ENCODE data around the gene GTF3C2. TPM values are rescaled to one million over a fixed set of nuclear protein-coding genes. Genes with fewer than 3 reads are reported as not detected.

The GTF3C2 gene
- 77.7 TPM for total RNA-seq (2021; ENCODE audit: unreplicated experiment)
- 47.3 TPM for polyA plus RNA-seq (2012; ENCODE audit: insufficient read length)
- percentile 81 among the genes with signal in this experiment for Bru-seq, nascent RNA
- BruChase-seq, experiment 1, labeled RNA remaining after a 2-hour chase, result percentile 85 among the genes with signal in this experiment
- percentile 89 among the genes with signal in this experiment for BruChase-seq, experiment 2, labeled RNA remaining after a 6-hour chase
- long read RNA-seq, transcript GTF3C2-201 (19 exons, 3,882 nt), result major isoform, 17 of 84 reads
- long read RNA-seq, partial matches to known transcripts, result 36 of 84 reads
- long read RNA-seq, other reads (novel, unspliced or antisense), result 27 of 84 reads

DNA sequence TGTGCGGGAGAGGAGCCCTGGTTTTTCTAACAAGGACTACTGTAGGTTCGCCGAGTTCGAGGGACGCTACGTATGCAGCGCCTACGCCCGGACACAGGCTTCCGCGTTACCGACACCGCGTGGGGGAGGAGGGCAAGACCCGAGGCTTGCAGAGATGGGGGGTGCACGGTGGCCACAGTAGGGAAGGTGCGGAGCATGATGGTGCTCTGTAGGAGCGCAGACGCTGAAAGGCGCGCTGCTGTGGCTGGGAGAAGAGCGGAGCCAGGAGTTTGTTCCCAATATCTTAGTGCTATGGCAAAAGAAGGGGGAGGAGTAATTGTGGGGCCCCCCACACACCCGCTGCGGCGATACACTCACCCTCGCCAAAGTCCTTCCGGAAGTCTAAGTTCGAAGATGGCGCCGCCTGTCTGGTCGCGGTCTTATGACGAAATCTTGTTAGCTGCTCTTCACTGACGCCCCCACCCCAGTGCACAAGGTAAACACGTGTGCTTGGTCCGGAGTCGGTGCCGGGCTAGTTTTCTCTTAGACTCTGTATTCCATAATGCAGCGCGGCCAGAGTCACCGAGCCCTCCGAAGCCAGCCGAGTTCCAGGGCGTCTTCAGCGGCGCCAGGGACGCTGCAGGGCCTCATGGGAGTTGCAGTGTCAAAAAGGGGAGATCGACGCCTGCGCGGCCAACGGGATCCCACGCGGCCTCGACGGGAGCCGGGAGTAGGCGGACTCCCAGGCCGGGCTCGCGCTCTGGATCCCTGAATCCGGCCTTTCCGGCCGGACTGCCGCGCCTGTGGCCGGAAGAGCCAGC is at the start of gene GTF3C2:
Gene GTF3C2 (minus strand): TSS at position 383 of the 800 bp plus-strand sequence. CDS start 13,210 bp downstream, outside the sequence.
- in situ Hi-C loops (cut with HindIII; ENCODE audit: low pct_unique_long_range_greater_than_20kb, low sequenced_read_pairs) (no loop called here), intact Hi-C loops (cut with micrococcal nuclease; ENCODE audit: unreplicated experiment) (no loop called here)
- Histone ChIP-seq H3K9me3 (ENCODE audit: control insufficient read depth, insufficient read depth, low read depth, low read length) (no peaks in the 10 kb centered on the region), H3K4me3 (ENCODE audit: low read depth in 2 of 2, low read length in 2 of 2) (peak within 1 kb of the TSS; percentile 62 to 99), H3K4me1 (ENCODE audit: control insufficient read depth, insufficient read depth, low read length) (peaks cover 19% of the 10 kb centered on the region), H3K36me3 (ENCODE audit: control insufficient read depth, insufficient read depth, low read length) (no peaks in the 10 kb centered on the region; the same call in 1 of the 2 replicates), H3K27ac (ENCODE audit: low read length) (peak within 1 kb of the TSS; percentile 93), H3K27me3 (ENCODE audit: control insufficient read depth, insufficient read depth, low read length) (no peaks in the 10 kb centered on the region)
- DNase-seq (ENCODE audit: low read depth, low spot score) (peak; percentile 91), ATAC-seq (peak; percentile 95)
- TF ChIP-seq SIN3A (IDR thresholded peaks at IDR 0.05; ENCODE audit: borderline replicate concordance, insufficient read depth, low read depth, low read length), result peak; percentile 70; the same call in 1 of the 2 replicates
- no peak for TF ChIP-seq CTCF (IDR thresholded peaks at IDR 0.05)
- peak; percentile 67 for TF ChIP-seq POLR2AphosphoS5 (IDR thresholded peaks at IDR 0.05; ENCODE audit: low read depth, low read length)
- TF ChIP-seq TCF7L2 (IDR thresholded peaks at IDR 0.05; ENCODE audit: low read depth, low read length), result peak; percentile 44; the same call in 1 of the 2 replicates
- TSS peak; percentile 70 for BruUV-seq (replicated peaks)
- ChIA-PET POLR2A (interaction anchor here (0.6 to 0.8 kb wide), 2 partner anchors 9 to 10 kb away, joined by 5 read pairs; no protein-coding TSS in a partner anchor), CTCF (no interaction called here)

DNA sequence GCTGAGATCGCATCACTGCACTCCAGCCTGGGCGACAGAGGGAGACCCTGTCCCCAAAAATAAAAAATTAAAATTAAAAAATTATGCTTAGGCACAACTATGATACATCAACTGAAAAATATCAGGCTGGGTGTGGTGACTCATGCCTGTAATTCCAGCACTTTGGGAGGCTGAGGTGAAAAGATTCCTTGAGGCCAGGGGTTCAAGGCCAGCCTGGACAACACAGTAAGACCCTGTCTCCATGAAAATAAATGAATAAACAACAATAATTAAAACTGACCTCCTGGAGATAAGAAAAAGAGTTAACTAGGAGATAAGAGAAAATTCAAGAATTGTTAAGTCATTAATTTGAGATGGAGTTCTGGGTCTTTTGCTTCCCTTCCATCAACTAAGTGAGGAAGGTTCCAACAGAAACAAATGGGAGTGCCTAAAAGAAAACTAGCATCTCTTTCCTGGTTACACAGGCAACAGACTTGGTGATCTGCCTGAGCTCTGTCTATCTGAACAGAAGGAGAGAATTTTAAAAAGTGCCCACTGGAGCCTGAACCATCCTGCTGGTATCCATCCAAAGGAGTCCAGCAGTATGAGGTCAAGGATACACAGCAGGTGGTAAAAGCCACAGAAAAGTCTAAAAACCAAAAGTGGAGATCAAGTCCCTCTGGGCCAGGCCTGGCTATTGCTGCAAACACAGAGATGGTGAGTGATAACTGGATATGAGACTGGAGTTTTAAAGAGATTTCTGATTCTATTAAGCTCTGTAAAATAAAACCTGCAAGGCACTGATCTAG is 44.0 kb upstream of the GTF3C2 start:
- H3K27ac ChIP-seq (ENCODE audit: low read length), result no peak overlapping the region
- in situ Hi-C loops (cut with HindIII; ENCODE audit: low pct_unique_long_range_greater_than_20kb, low sequenced_read_pairs) (no loop called here), intact Hi-C loops (cut with micrococcal nuclease; ENCODE audit: unreplicated experiment) (no loop called here)
- ChIA-PET POLR2A (no interaction called here), CTCF (no interaction called here)
- H3K4me3 ChIP-seq (ENCODE audit: low read depth in 2 of 2, low read length in 2 of 2), result no peak overlapping the region
- ATAC-seq, result 0 out of 2 replicates have a peak, but pooled peaks have one; percentile 8
- BruUV-seq (replicated peaks), result no TSS peak
- no peaks in the 10 kb centered on the region for H3K27me3 ChIP-seq (ENCODE audit: control insufficient read depth, insufficient read depth, low read length)
- no peak for DNase-seq (ENCODE audit: low read depth, low spot score)
- no peaks in the 10 kb centered on the region for H3K9me3 ChIP-seq (ENCODE audit: control insufficient read depth, insufficient read depth, low read depth, low read length)
- TF ChIP-seq TCF7L2 (IDR thresholded peaks at IDR 0.05; ENCODE audit: low read depth, low read length), result no peak
- TF ChIP-seq SIN3A (IDR thresholded peaks at IDR 0.05; ENCODE audit: borderline replicate concordance, insufficient read depth, low read depth, low read length), result no peak
- TF ChIP-seq CTCF (IDR thresholded peaks at IDR 0.05), result no peak
- TF ChIP-seq POLR2AphosphoS5 (IDR thresholded peaks at IDR 0.05; ENCODE audit: low read depth, low read length), result no peak
- TF ChIP-seq, protein P1, sequence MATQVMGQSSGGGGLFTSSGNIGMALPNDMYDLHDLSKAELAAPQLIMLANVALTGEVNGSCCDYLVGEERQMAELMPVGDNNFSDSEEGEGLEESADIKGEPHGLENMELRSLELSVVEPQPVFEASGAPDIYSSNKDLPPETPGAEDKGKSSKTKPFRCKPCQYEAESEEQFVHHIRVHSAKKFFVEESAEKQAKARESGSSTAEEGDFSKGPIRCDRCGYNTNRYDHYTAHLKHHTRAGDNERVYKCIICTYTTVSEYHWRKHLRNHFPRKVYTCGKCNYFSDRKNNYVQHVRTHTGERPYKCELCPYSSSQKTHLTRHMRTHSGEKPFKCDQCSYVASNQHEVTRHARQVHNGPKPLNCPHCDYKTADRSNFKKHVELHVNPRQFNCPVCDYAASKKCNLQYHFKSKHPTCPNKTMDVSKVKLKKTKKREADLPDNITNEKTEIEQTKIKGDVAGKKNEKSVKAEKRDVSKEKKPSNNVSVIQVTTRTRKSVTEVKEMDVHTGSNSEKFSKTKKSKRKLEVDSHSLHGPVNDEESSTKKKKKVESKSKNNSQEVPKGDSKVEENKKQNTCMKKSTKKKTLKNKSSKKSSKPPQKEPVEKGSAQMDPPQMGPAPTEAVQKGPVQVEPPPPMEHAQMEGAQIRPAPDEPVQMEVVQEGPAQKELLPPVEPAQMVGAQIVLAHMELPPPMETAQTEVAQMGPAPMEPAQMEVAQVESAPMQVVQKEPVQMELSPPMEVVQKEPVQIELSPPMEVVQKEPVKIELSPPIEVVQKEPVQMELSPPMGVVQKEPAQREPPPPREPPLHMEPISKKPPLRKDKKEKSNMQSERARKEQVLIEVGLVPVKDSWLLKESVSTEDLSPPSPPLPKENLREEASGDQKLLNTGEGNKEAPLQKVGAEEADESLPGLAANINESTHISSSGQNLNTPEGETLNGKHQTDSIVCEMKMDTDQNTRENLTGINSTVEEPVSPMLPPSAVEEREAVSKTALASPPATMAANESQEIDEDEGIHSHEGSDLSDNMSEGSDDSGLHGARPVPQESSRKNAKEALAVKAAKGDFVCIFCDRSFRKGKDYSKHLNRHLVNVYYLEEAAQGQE (IDR thresholded peaks at IDR 0.05; ENCODE audit: insufficient read depth in 1 of 2, low read depth in 2 of 2, low read length in 1 of 2), result no peak
- no peaks in the 10 kb centered on the region for H3K4me1 ChIP-seq (ENCODE audit: control insufficient read depth, insufficient read depth, low read length)
- H3K36me3 ChIP-seq (ENCODE audit: control insufficient read depth, insufficient read depth, low read length), result no peaks in the 10 kb centered on the region

Data from Panc1 (cell line).